GM21737 (cell line): ENCODE results near the gene DENND2C.

Experiments used
- ATAC-seq: cut with Tn5 transposase; IDR thresholded peaks from one replicate; pipeline ENCODE4 v1.9.1; 2021; ENCODE audit warnings: mild to moderate bottlenecking, moderate library complexity; ENCODE audit not compliant: unreplicated experiment

DENND2C gene

DNA sequence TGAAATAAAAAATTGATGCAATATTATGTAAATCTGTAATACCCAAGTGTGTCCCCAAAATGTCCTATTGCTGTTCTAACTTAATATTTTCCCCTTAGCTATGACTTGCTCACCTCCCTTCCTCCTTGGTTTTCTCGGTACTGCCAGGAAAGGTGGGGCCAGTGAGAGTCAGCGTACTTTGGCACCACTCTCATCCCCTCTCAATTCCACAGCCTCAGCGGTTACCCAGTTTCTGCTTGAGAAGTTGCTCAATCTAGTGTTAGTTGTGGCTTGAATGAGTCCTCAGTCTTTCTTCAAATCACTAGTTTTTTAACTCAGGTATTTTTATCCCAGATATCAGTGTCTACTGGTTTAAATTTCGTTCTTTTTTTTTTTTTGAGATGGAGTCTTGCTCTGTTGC, 120.7 kb downstream of the DENND2C start:
- no peak for ATAC-seq

DNA sequence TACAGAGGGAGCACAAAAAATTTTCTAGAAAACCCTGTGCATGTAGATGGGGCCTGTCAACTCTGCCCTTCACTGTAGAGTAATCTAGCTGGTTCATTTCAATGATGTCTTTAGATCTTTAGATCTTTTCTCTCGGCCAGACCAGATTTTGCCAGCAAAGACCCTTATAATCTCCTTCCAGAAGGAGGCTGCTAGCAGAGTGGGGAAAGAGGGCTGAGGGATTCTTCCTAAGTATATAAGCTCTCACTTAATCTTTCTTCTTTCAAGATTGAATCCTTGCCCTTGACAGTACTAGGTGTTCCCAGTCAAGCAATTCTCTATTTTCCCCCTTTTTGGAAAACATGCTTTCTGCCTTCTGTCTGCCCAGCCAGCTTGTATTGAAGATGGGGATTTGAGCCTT, 122.8 kb downstream of the DENND2C start:
- no peak for ATAC-seq

DNA sequence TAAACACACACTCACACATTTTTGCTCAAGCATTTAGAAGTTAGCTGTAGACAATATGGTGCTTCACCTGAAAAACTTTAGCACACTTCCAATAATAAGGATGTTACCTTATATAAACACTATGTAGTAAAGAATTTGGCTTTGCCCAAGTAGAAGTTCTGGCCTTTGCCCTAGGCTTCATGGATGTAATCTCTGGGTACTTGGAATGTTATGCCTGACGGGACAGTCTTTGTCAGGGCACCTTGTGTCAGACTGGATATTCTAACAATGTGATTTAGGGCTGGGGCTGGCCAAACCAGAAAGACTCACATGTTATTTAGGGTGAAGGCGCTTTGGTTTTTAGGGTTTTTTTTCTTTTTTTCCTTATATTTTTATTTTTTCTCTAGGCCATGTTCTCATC, 124.1 kb downstream of the DENND2C start:
- ATAC-seq, result no peak

DNA sequence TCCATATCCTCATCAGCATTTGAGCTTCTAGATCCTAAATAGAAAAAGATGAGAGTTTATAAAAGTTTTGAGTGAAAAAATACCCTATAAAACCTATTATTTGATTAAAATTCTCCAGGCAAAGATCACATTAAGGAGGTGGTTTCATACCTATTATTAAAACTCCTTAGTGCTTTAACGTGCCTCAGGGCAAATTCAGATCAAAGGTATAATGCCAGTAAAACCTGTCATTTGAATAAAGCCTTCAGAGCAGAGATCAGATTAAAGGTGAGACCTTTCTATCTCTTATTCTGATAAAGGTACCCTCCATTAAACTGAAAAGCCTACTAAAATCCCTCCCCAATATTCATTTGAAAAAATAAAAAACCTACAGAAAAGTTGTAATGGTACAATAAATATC, 124.5 kb downstream of the DENND2C start:
- no peak for ATAC-seq

DNA sequence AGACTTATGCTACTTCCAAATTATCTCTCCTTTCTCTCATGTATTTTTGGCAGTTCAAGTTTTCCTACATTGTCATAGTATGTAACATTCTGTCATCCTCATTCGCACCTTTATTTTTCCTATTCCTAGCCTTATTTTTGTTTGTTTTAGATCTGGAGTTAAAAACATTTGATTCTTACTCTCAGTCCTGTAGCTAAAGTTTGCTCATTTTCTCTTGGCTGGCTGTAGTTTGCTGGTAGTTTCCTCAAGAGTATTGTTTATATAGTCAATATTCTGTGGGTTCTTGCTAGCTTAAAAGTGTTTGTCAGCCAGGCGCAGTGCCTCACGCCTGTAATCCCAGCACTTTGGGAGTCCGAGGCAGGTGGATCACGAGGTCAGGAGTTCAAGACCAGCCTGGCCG, 129.0 kb downstream of the DENND2C start:
- ATAC-seq, result no peak

DNA sequence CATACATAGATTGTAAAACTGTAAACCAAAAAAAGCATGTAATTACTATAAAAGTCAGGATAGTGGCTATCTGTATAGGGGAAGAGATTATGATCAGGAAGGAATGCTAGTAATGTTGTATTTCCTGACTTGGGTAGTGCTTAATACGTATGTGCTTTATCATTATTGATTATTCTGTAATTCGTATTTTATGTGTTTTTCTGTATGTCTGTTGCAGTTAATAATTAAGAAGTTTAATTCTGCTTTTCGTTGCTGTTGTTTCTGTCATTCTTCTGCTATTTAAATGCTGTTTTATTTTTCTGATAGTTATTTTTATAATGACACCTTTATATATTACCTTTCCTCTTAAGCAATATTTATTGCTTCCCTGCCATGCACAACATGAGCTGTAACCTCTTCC, 129.6 kb downstream of the DENND2C start:
- no peak for ATAC-seq

DNA sequence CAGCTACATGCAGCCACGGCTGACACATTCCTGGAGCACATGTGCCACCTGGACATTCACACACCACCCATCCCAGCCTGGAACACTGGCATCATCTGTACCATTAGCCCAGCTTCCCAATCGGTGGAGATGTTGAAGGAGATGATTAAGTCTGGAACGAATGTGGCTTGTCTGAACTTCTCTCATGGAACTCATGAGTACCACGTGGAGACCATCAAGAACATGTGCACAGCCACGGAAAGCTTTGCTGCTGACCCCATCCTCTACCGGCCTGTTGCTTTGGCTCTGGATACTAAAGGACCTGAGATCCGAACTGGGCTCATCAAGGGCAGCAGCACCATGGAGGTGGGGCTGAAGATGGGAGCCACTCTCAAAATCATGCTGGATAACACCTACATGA, 133.8 kb downstream of the DENND2C start:
- ATAC-seq, result no peak

DNA sequence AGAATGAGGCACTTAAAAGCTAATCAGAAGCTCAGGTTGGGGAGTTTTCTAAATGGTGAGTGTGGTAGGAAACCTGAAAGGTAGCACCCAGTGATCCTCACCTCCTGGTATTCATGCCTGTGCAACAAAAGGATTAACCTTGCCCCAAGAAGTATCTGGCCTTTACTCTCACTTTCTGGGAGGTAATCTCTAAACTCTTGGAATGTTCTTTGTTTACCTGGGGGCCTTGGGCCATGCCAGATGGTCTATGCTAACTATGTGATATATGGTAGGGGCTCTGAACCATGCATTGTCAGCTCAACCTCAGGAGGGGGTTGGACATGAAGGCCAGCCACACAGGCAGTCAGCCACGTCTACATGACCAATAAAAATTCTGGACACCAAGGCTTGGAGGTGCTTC, 134.4 kb downstream of the DENND2C start:
- no peak for ATAC-seq
